GM12878 (cell line): ENCODE measurements around the gene TMC6. TPM values are rescaled to one million over a fixed set of nuclear protein-coding genes. Genes with fewer than 3 reads are reported as not detected.

Experiments
- BCLAF1 ChIP-seq: fragments of 450-650 bp; IDR thresholded peaks from 2 replicates; pipeline ENCODE4 v1.6.1; 2017; ENCODE audit warnings: antibody characterized with exemption, mild to moderate bottlenecking, moderate library complexity
- EZH2 ChIP-seq: IDR thresholded peaks from 2 replicates; pipeline ENCODE4 v1.6.1; 2012; ENCODE audit warnings: low read depth, mild to moderate bottlenecking, control low read depth, inconsistent platforms, low read length, borderline replicate concordance; ENCODE audit not compliant: control insufficient read depth
- KDM1A ChIP-seq: fragments of 200-600 bp; sonication (generic); IDR thresholded peaks from 2 replicates; pipeline ENCODE4 v1.6.1; 2016; ENCODE audit warnings: borderline replicate concordance
- NFYA ChIP-seq: IDR thresholded peaks from 2 replicates; pipeline ENCODE4 v1.6.1; 2011; ENCODE audit warnings: low read depth, mild to moderate bottlenecking, low read length, improper control_type of control experiment, borderline replicate concordance
- PKNOX1 ChIP-seq: fragments of 450-650 bp; IDR thresholded peaks from 2 replicates; pipeline ENCODE4 v1.6.1; 2016; ENCODE audit warnings: mild to moderate bottlenecking
- RELB ChIP-seq: fragments of 450-650 bp; IDR thresholded peaks from 2 replicates; pipeline ENCODE4 v1.6.1; 2017; ENCODE audit warnings: low read depth, mild to moderate bottlenecking, moderate library complexity
- SMC3 ChIP-seq: IDR thresholded peaks from 2 replicates; pipeline ENCODE4 v1.6.1; 2011; ENCODE audit warnings: low read length, improper control_type of control experiment, borderline replicate concordance
- ZSCAN29 ChIP-seq: fragments of 450-650 bp; IDR thresholded peaks from 2 replicates; pipeline ENCODE4 v1.6.1; 2017; ENCODE audit warnings: mild to moderate bottlenecking, moderate library complexity
- polyA plus RNA-seq, 11 experiments: library from polyadenylated mRNA; depleted of rRNA in 4 of 11; unstranded in 6 of 11; stranded (reverse) in 5 of 11; fragments of >200 nt; fragmentation: Nextera tagmentation in 4 of 11; fragmentation: Illumina TruSeq in 1 of 11; extraction: Ambion mirVana in 4 of 11; extraction: Trizol in 1 of 11; gene quantifications; 1 replicate in 1 of 11; 2 replicates in 10 of 11; pipeline versions ENCODE4 v1.2.1 to v1.2.3, GENCODE V29; 2011 to 2016; ENCODE audit warnings: inconsistent platforms in 2 of 11, missing spikeins in 2 of 11, low read depth in 1 of 11
- total RNA-seq, 4 experiments: library from RNA; depleted of rRNA in 3 of 4; stranded (reverse); fragments of >200 nt in 3 of 4; fragmentation: Illumina TruSeq in 1 of 4; extraction: Trizol in 1 of 4; gene quantifications; 2 replicates each; pipeline versions ENCODE4 v1.2.1 to v1.2.3, GENCODE V29; 2013 to 2021

Gene TMC6
- total and polyA plus RNA-seq, 10 of the 15 experiments (the other 5 are each of a cell fraction or from before 2014, with no cell fraction given), result 1.9 to 232 (median 60.6) TPM

- TF ChIP-seq BCLAF1 (no peak), ZSCAN29 (no peak), NFYA (no peak), RELB (no peak), PKNOX1 (no peak), EZH2 (no peak), SMC3 (no peak), KDM1A (no peak)
Measured at GRCh38 chr17:78148286-78149016, 19.9 kb upstream of the TMC6 start (continued).
